H9 (cell line): Measurements from ENCODE around the gene B3GNT7. TPM values are rescaled to one million over a fixed set of nuclear protein-coding genes. Genes with fewer than 3 reads are reported as not detected.

Experiments used
- DNase-seq: peaks from one replicate; pipeline ENCODE4 v3.0.0-alpha.2; 2017
- H2AFZ ChIP-seq: one replicate; pipeline ENCODE4 v1.6.1; 2013; ENCODE audit warnings: mild to moderate bottlenecking, low read length, control low read depth, moderate library complexity
- H2AK5ac ChIP-seq: 2 replicates; pipeline ENCODE4 v1.6.1; 2013; ENCODE audit warnings: low read length, control low read depth, mixed read lengths; ENCODE audit not compliant: insufficient read length
- H2BK120ac ChIP-seq: one replicate; pipeline ENCODE4 v1.6.1; 2013; ENCODE audit warnings: low read depth, mild to moderate bottlenecking, low read length, control low read depth, inconsistent platforms; ENCODE audit not compliant: poor library complexity, severe bottlenecking
- H2BK12ac ChIP-seq: 2 replicates; pipeline ENCODE4 v1.6.1; 2013; ENCODE audit warnings: low read length, control low read depth, mixed read lengths, low read depth; ENCODE audit not compliant: insufficient read length
- H2BK15ac ChIP-seq: 2 replicates; pipeline ENCODE4 v1.6.1; 2013; ENCODE audit warnings: low read depth, low read length, control low read depth
- H2BK20ac ChIP-seq: one replicate; pipeline ENCODE4 v1.6.1; 2013; ENCODE audit warnings: low read depth, mild to moderate bottlenecking, low read length, control low read depth, inconsistent platforms; ENCODE audit not compliant: poor library complexity, severe bottlenecking
- H2BK5ac ChIP-seq: 2 replicates; pipeline ENCODE4 v1.6.1; 2013; ENCODE audit warnings: low read length, control low read depth, mixed read lengths; ENCODE audit not compliant: insufficient read length
- H3K14ac ChIP-seq: 2 replicates; pipeline ENCODE4 v1.6.1; 2013; ENCODE audit warnings: low read length, control low read depth; ENCODE audit not compliant: insufficient read depth
- H3K18ac ChIP-seq: 2 replicates; pipeline ENCODE4 v1.6.1; 2013; ENCODE audit warnings: low read depth, mild to moderate bottlenecking, mixed read lengths, low read length, control low read depth; ENCODE audit not compliant: insufficient read length
- H3K23ac ChIP-seq: 2 replicates; pipeline ENCODE4 v1.6.1; 2013; ENCODE audit warnings: low read length, control low read depth, mixed read lengths, low read depth; ENCODE audit not compliant: insufficient read length
- H3K23me2 ChIP-seq: 2 replicates; pipeline ENCODE4 v1.6.1; 2013; ENCODE audit warnings: low read depth, mild to moderate bottlenecking, mixed read lengths, low read length, control low read depth; ENCODE audit not compliant: insufficient read length, poor library complexity, severe bottlenecking
- H3K27ac ChIP-seq: 2 replicates; pipeline ENCODE4 v1.5.1; 2013; ENCODE audit warnings: low read length, control low read depth, mixed read lengths, low read depth; ENCODE audit not compliant: insufficient read length
- H3K27me3 ChIP-seq: 2 replicates; pipeline ENCODE4 v1.6.1; 2013; ENCODE audit warnings: low read length, control low read depth, inconsistent platforms; ENCODE audit not compliant: insufficient read depth
- H3K4ac ChIP-seq: 2 replicates; pipeline ENCODE4 v1.6.1; 2013; ENCODE audit warnings: low read depth, mild to moderate bottlenecking, control low read depth, inconsistent platforms, low read length, moderate library complexity
- H3K4me1 ChIP-seq: 2 replicates; pipeline ENCODE4 v1.6.1; 2013; ENCODE audit warnings: low read length, control low read depth, inconsistent platforms; ENCODE audit not compliant: insufficient read depth
- H3K4me2 ChIP-seq: 2 replicates; pipeline ENCODE4 v1.6.1; 2013; ENCODE audit warnings: low read length, control low read depth, mixed read lengths; ENCODE audit not compliant: insufficient read length, insufficient read depth
- H3K56ac ChIP-seq: 2 replicates; pipeline ENCODE4 v1.6.1; 2013; ENCODE audit warnings: low read depth, mild to moderate bottlenecking, mixed read lengths, low read length, control low read depth; ENCODE audit not compliant: insufficient read length
- H3K79me1 ChIP-seq: 2 replicates; pipeline ENCODE4 v1.6.1; 2013; ENCODE audit warnings: low read depth, mild to moderate bottlenecking, moderate library complexity, low read length, control low read depth, inconsistent platforms; ENCODE audit not compliant: insufficient read depth, poor library complexity, severe bottlenecking
- H3K79me2 ChIP-seq: 2 replicates; pipeline ENCODE4 v1.6.1; 2013; ENCODE audit warnings: low read length, control low read depth, inconsistent platforms; ENCODE audit not compliant: insufficient read depth
- H3K9ac ChIP-seq: 2 replicates; pipeline ENCODE4 v1.6.1; 2013; ENCODE audit warnings: low read length, control low read depth, mixed read lengths; ENCODE audit not compliant: insufficient read length; ENCODE audit errors: extremely low read depth
- H3K9me3 ChIP-seq: one replicate; pipeline ENCODE4 v1.6.1; 2013; ENCODE audit warnings: low read depth, low read length, inconsistent platforms; ENCODE audit not compliant: control insufficient read depth
- H3T11ph ChIP-seq: one replicate; pipeline ENCODE4 v1.6.1; 2013; ENCODE audit warnings: mild to moderate bottlenecking, low read length, control low read depth, inconsistent platforms
- H4K20me1 ChIP-seq: one replicate; pipeline ENCODE4 v1.6.1; 2013; ENCODE audit not compliant: control insufficient read depth, insufficient read length, insufficient read depth
- H4K5ac ChIP-seq: 2 replicates; pipeline ENCODE4 v1.6.1; 2013; ENCODE audit warnings: low read depth, mild to moderate bottlenecking, mixed read lengths, low read length, control low read depth; ENCODE audit not compliant: insufficient read length
- H4K8ac ChIP-seq: replicated peaks from 2 replicates; pipeline ENCODE4 v1.6.1; 2013; ENCODE audit warnings: low read length, control low read depth, mixed read lengths, low read depth; ENCODE audit not compliant: insufficient read length
- H4K91ac ChIP-seq: 2 replicates; pipeline ENCODE4 v1.6.1; 2013; ENCODE audit warnings: low read depth, mild to moderate bottlenecking, moderate library complexity, mixed read lengths, low read length, control low read depth; ENCODE audit not compliant: insufficient read length
- H3K27ac Mint-ChIP-seq, 3 experiments: 2 replicates in 2 of 3; 3 replicates in 1 of 3; pipeline ENCODE4 v1.8.0; 2020 to 2021; ENCODE audit warnings: mixed read lengths in 3 of 3, mild to moderate bottlenecking in 1 of 3, moderate library complexity in 1 of 3
- H3K27me3 Mint-ChIP-seq: 2 replicates; pipeline ENCODE4 v1.8.0; 2021; ENCODE audit warnings: low read depth, mild to moderate bottlenecking, moderate library complexity, mixed read lengths
- H3K36me3 Mint-ChIP-seq, 3 experiments: 2 replicates in 2 of 3; 3 replicates in 1 of 3; pipeline ENCODE4 v1.8.0; 2020 to 2021; ENCODE audit warnings: low read depth in 3 of 3, mixed read lengths in 3 of 3; ENCODE audit not compliant: insufficient read depth in 1 of 3
- H3K4me1 Mint-ChIP-seq, 2 experiments: 2 replicates each; pipeline ENCODE4 v1.8.0; 2020; ENCODE audit warnings: mixed read lengths in 2 of 2
- H3K4me3 Mint-ChIP-seq, 2 experiments: 2 replicates in 1 of 2; 3 replicates in 1 of 2; pipeline ENCODE4 v1.8.0; 2020 to 2021; ENCODE audit warnings: mild to moderate bottlenecking in 2 of 2, mixed read lengths in 2 of 2, moderate library complexity in 1 of 2
- H3K9me3 Mint-ChIP-seq, 2 experiments: 2 replicates in 1 of 2; 3 replicates in 1 of 2; pipeline ENCODE4 v1.8.0; 2020; ENCODE audit warnings: mild to moderate bottlenecking in 2 of 2, mixed read lengths in 2 of 2, moderate library complexity in 1 of 2
- WGBS: extraction: QIAGEN DNeasy Blood & Tissue Kit; methylation state at CpG from one replicate; pipeline ENCODE4 v1.1.7; 2013; ENCODE audit warnings: missing lambda C conversion rate, low lambda C conversion rate, mixed read lengths; ENCODE audit not compliant: insufficient read length; ENCODE audit errors: extremely low coverage; 5-methylcytosine and 5-hydroxymethylcytosine counted together
- total RNA-seq: library from RNA; stranded (reverse); gene quantifications from 2 replicates; pipeline ENCODE4 v1.2.1, GENCODE V29; 2021
- TF ChIP-seq, protein P1 (sequence below): fragments of 200-600 bp; sonication (generic); conservative IDR thresholded peaks from 3 replicates; pipeline ENCODE4 v1.8.0; 2021; ENCODE audit warnings: antibody characterized with exemption, mild to moderate bottlenecking

The B3GNT7 gene
- total RNA-seq, 1 experiment from 2014 or later, result 42.2 TPM

- no CpG with 5 or more reads among the region's 10 CpGs for WGBS
- Histone ChIP-seq H3K79me1 (no peaks in the 10 kb centered on the region), H2AK5ac (no peak overlapping the region), H3K4me2 (no peak overlapping the region), H3K18ac (no peak overlapping the region), H2BK12ac (no peak overlapping the region), H4K5ac (no peak overlapping the region), H2AFZ (no peak overlapping the region), H3K4me1 (peaks cover 6% of the 10 kb centered on the region; the same call in 1 of the 2 replicates), H3K9ac (no peak overlapping the region), H3K14ac (peak overlapping the region; percentile 36; the same call in 1 of the 2 replicates), H3K56ac (no peak overlapping the region), H2BK120ac (no peak overlapping the region), H3K9me3 (no peaks in the 10 kb centered on the region), H3K4ac (no peak overlapping the region), H3T11ph (no peak overlapping the region), H4K8ac (no peak overlapping the region), H2BK15ac (no peak overlapping the region), H3K27ac (no peak overlapping the region), H4K20me1 (no peaks in the 10 kb centered on the region), H2BK5ac (no peak overlapping the region), H4K91ac (no peak overlapping the region), H3K79me2 (no peaks in the 10 kb centered on the region), H2BK20ac (no peak overlapping the region), H3K23ac (no peak overlapping the region), H3K23me2 (peaks cover 4% of the 10 kb centered on the region), H3K27me3 (no peaks in the 10 kb centered on the region)
- TF ChIP-seq, protein P1, sequence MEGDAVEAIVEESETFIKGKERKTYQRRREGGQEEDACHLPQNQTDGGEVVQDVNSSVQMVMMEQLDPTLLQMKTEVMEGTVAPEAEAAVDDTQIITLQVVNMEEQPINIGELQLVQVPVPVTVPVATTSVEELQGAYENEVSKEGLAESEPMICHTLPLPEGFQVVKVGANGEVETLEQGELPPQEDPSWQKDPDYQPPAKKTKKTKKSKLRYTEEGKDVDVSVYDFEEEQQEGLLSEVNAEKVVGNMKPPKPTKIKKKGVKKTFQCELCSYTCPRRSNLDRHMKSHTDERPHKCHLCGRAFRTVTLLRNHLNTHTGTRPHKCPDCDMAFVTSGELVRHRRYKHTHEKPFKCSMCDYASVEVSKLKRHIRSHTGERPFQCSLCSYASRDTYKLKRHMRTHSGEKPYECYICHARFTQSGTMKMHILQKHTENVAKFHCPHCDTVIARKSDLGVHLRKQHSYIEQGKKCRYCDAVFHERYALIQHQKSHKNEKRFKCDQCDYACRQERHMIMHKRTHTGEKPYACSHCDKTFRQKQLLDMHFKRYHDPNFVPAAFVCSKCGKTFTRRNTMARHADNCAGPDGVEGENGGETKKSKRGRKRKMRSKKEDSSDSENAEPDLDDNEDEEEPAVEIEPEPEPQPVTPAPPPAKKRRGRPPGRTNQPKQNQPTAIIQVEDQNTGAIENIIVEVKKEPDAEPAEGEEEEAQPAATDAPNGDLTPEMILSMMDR, result no peak
- Mint-ChIP-seq H3K27me3 (no peaks in the 10 kb centered on the region; the same call in 1 of the 2 replicates), H3K4me1 (peaks cover 32 to 34% of the 10 kb centered on the region in 2 experiments), H3K4me3 (no peak overlapping the region), H3K36me3 (peaks cover 7 to 10% (median 8%) of the 10 kb centered on the region in 3 experiments), H3K27ac (no peak overlapping the region), H3K9me3 (peaks cover 11 to 13% of the 10 kb centered on the region in 2 experiments)
- DNase-seq, result no peak
Measured at GRCh38 chr2:231380307-231380706, 15.2 kb upstream of the B3GNT7 start.
